DMS114 treated with DMSO at 0.1 percent for 48 hours (cell line): ENCODE results near the gene VPS33B.
"Not testable (repeated sequence)": the region's sequence is repeated elsewhere in the genome, so short reads cannot be mapped to it uniquely, and the experiment has no call there.

Source experiments
- DNase-seq: peaks from one replicate; lab custom pipeline; 2025; ENCODE audit not compliant: unreplicated experiment; lab: John Stamatoyannopoulos, UW

VPS33B gene

GRCh38 chr15:91032919-91033803 is 10.8 kb upstream of the VPS33B start:
- DNase-seq, result no peak

GRCh38 chr15:91031796-91032195 is 9.4 kb upstream of the VPS33B start:
- DNase-seq, result no peak

- DNase-seq, result no peak
Measured at GRCh38 chr15:91027677-91028076, 5.3 kb upstream of the VPS33B start.

- DNase-seq, result no peak
Measured at GRCh38 chr15:91023720-91024119, 1.3 kb upstream of the VPS33B start.

- DNase-seq, result no peak
Measured at GRCh38 chr15:91022832-91023129, 387 bp upstream of the VPS33B start.

GRCh38 chr15:91021516-91022074 is 799 bp downstream of the VPS33B start:
- no peak for DNase-seq

- no peak for DNase-seq
Measured at GRCh38 chr15:91018158-91018557, 4.2 kb downstream of the VPS33B start.

- DNase-seq, result no peak
Measured at GRCh38 chr15:91017716-91018115, 4.7 kb downstream of the VPS33B start.

- not testable (repeated sequence) for DNase-seq
Measured at GRCh38 chr15:91013701-91014100, 8.7 kb downstream of the VPS33B start.

- no peak for DNase-seq
Measured at GRCh38 chr15:91007266-91007665, 15.1 kb downstream of the VPS33B start.

GRCh38 chr15:91001209-91001608 is 21.2 kb downstream of the VPS33B start:
- no peak for DNase-seq

- DNase-seq, result no peak
Measured at GRCh38 chr15:90998737-90999136, 23.7 kb downstream of the VPS33B start.

GRCh38 chr15:90994417-90995311 is 27.7 kb downstream of the VPS33B start, which contains the start of gene PRC1:
Gene PRC1 (minus strand): TSS chr15:90994535. CDS start chr15:90994417, 118 bp downstream.
- peak; percentile 96 for DNase-seq

GRCh38 chr15:90994059-90994416 is 28.4 kb downstream of the VPS33B start:
- no peak for DNase-seq

- no peak for DNase-seq
Measured at GRCh38 chr15:90991587-90992285, 30.7 kb downstream of the VPS33B start.

GRCh38 chr15:90990446-90990845 is 31.9 kb downstream of the VPS33B start:
- DNase-seq, result no peak

- DNase-seq, result no peak
Measured at GRCh38 chr15:90989040-90989768, 33.2 kb downstream of the VPS33B start.

- no peak for DNase-seq
Measured at GRCh38 chr15:90988296-90988695, 34.1 kb downstream of the VPS33B start.

GRCh38 chr15:90987561-90988141 is 34.7 kb downstream of the VPS33B start:
- DNase-seq, result no peak
